Neutrophil (primary cell): ENCODE results near the gene MYL10.

Experiments
- H3K27ac ChIP-seq: fragments of 200-600 bp; sonication (generic); 2 replicates; pipeline ENCODE4 v1.5.1; 2016; ENCODE audit warnings: mild to moderate bottlenecking, moderate library complexity
- H3K27me3 ChIP-seq: fragments of 200-600 bp; sonication (generic); 2 replicates; pipeline ENCODE4 v1.6.0; 2016; ENCODE audit warnings: mild to moderate bottlenecking
- H3K36me3 ChIP-seq: fragments of 200-600 bp; sonication (generic); 2 replicates; pipeline ENCODE4 v1.5.1; 2017
- H3K4me1 ChIP-seq, 2 experiments: fragments of 200-600 bp in 1 of 2; sonication (generic) in 1 of 2; 1 replicate in 1 of 2; 2 replicates in 1 of 2; pipeline versions ENCODE4 v1.5.1 to v1.6.1; 2013 to 2016; ENCODE audit warnings: low read depth in 1 of 2, low read length in 1 of 2, mild to moderate bottlenecking in 1 of 2, moderate library complexity in 1 of 2; ENCODE audit not compliant: control insufficient read depth in 1 of 2, insufficient read depth in 1 of 2
- H3K4me3 ChIP-seq, 2 experiments: fragments of 200-600 bp in 1 of 2; sonication (generic) in 1 of 2; 1 replicate in 1 of 2; 2 replicates in 1 of 2; pipeline ENCODE4 v1.5.1; 2013 to 2016; ENCODE audit warnings: low read depth in 1 of 2, low read length in 1 of 2, mild to moderate bottlenecking in 1 of 2, moderate library complexity in 1 of 2
- H3K9me3 ChIP-seq: fragments of 200-600 bp; sonication (generic); 2 replicates; pipeline ENCODE4 v1.5.1; 2016
- CTCF ChIP-seq: fragments of 200-600 bp; sonication (generic); IDR thresholded peaks from 2 replicates; pipeline ENCODE4 v1.5.1; 2016; ENCODE audit warnings: antibody characterized with exemption

MYL10 gene

GRCh38 chr7:101565601-101566209 lies 63.4 kb downstream of the MYL10 start:
- Histone ChIP-seq H3K27me3 (no peaks in the 10 kb centered on the region), H3K4me1 (no peaks in the 10 kb centered on the region), H3K9me3 (no peaks in the 10 kb centered on the region), H3K27ac (no peak overlapping the region), H3K4me3 (no peak overlapping the region), H3K36me3 (no peaks in the 10 kb centered on the region)
- no peak for TF ChIP-seq CTCF

- Histone ChIP-seq H3K27ac (no peak overlapping the region), H3K4me1 (no peaks in the 10 kb centered on the region), H3K27me3 (no peaks in the 10 kb centered on the region), H3K9me3 (no peaks in the 10 kb centered on the region), H3K4me3 (no peak overlapping the region), H3K36me3 (no peaks in the 10 kb centered on the region)
- TF ChIP-seq CTCF: no peak
These were observed 64.3 kb downstream of the MYL10 start for GRCh38 chr7:101564778-101565211.

GRCh38 chr7:101563943-101564777 lies 64.9 kb downstream of the MYL10 start:
- H3K4me3 ChIP-seq: no peak overlapping the region
- no peaks in the 10 kb centered on the region for H3K36me3 ChIP-seq
- H3K4me1 ChIP-seq: no peaks in the 10 kb centered on the region
- no peak for TF ChIP-seq CTCF
- no peak overlapping the region for H3K27ac ChIP-seq
- no peaks in the 10 kb centered on the region for H3K27me3 ChIP-seq
- no peaks in the 10 kb centered on the region for H3K9me3 ChIP-seq
